HepG2 (cell line): ENCODE results near the gene ITCH. TPM values are rescaled to one million over a fixed set of nuclear protein-coding genes. Genes with fewer than 3 reads are reported as not detected.

ENCODE experiments used
- BRCA1 ChIP-seq: sonication (generic); formaldehyde crosslinking; IDR thresholded peaks from 2 replicates; pipeline ENCODE4 v1.4.0; 2020; ENCODE audit warnings: missing genetic modification reagents
- DR1 ChIP-seq: sonication (generic); formaldehyde crosslinking; IDR thresholded peaks from 2 replicates; pipeline ENCODE4 v1.8.0; 2021; ENCODE audit warnings: mild to moderate bottlenecking, missing genetic modification reagents, inconsistent platforms
- HNF4G ChIP-seq, 2 experiments: sonication (generic) in 1 of 2; formaldehyde crosslinking in 1 of 2; IDR thresholded peaks; 2 replicates each; pipeline versions ENCODE4 v1.4.0 to v1.6.1; 2011 to 2020; ENCODE audit warnings: borderline replicate concordance in 2 of 2, low read depth in 2 of 2, mild to moderate bottlenecking in 2 of 2, low read length in 1 of 2, missing genetic modification reagents in 1 of 2, moderate library complexity in 1 of 2
- IRF9 ChIP-seq: sonication (generic); formaldehyde crosslinking; IDR thresholded peaks from 2 replicates; pipeline ENCODE4 v1.8.0; 2022; ENCODE audit warnings: missing genetic modification reagents, mild to moderate bottlenecking, borderline replicate concordance
- JARID2 ChIP-seq: sonication (generic); formaldehyde crosslinking; IDR thresholded peaks from 2 replicates; pipeline ENCODE4 v1.8.1; 2023; ENCODE audit warnings: missing genetic modification reagents, inconsistent platforms; ENCODE audit not compliant: insufficient replicate concordance
- KDM5B ChIP-seq: sonication (generic); formaldehyde crosslinking; IDR thresholded peaks from 2 replicates; pipeline ENCODE4 v1.4.0; 2020; ENCODE audit warnings: missing genetic modification reagents, mild to moderate bottlenecking, borderline replicate concordance
- KLF6 ChIP-seq: IDR thresholded peaks from 2 replicates; pipeline ENCODE4 v1.8.0; 2016; ENCODE audit warnings: missing biosample characterization, missing genetic modification reagents
- MEF2D ChIP-seq: sonication (generic); formaldehyde crosslinking; IDR thresholded peaks from 2 replicates; pipeline ENCODE4 v1.5.1; 2020; ENCODE audit warnings: mild to moderate bottlenecking, missing genetic modification reagents
- NPAS2 ChIP-seq: sonication (generic); formaldehyde crosslinking; IDR thresholded peaks from 2 replicates; pipeline ENCODE4 v1.8.0; 2022; ENCODE audit warnings: mild to moderate bottlenecking, missing genetic modification reagents, borderline replicate concordance
- NR2F1 ChIP-seq, 2 experiments: fragments of 450-650 bp in 1 of 2; formaldehyde crosslinking in 1 of 2; IDR thresholded peaks; 2 replicates each; pipeline versions ENCODE4 v1.5.0 to v1.6.1; 2016 to 2020; ENCODE audit warnings: mild to moderate bottlenecking in 1 of 2, missing compliant biosample characterization in 1 of 2, missing genetic modification reagents in 1 of 2, moderate library complexity in 1 of 2
- RAD51 ChIP-seq: fragments of 450-650 bp; IDR thresholded peaks from 2 replicates; pipeline ENCODE4 v1.6.1; 2016; ENCODE audit warnings: borderline replicate concordance
- TERF1 ChIP-seq: sonication (generic); formaldehyde crosslinking; IDR thresholded peaks from 2 replicates; pipeline ENCODE4 v1.8.0; 2022; ENCODE audit warnings: mild to moderate bottlenecking, missing genetic modification reagents, moderate library complexity
- TFAP4 ChIP-seq: sonication (generic); IDR thresholded peaks from 2 replicates; pipeline ENCODE4 v1.6.1; 2016; ENCODE audit warnings: low read depth, borderline replicate concordance
- ZBTB26 ChIP-seq: IDR thresholded peaks from 2 replicates; pipeline ENCODE4 v1.6.1; 2016; ENCODE audit warnings: missing compliant biosample characterization, missing genetic modification reagents, borderline replicate concordance
- ZFX ChIP-seq: sonication (generic); formaldehyde crosslinking; IDR thresholded peaks from 2 replicates; pipeline ENCODE4 v1.4.0; 2020; ENCODE audit warnings: mild to moderate bottlenecking, low read depth, missing genetic modification reagents, moderate library complexity
- ZNF12 ChIP-seq: sonication (generic); formaldehyde crosslinking; IDR thresholded peaks from 2 replicates; pipeline ENCODE4 v1.5.0; 2020; ENCODE audit warnings: missing genetic modification reagents
- ZNF256 ChIP-seq: sonication (generic); formaldehyde crosslinking; conservative IDR thresholded peaks from 2 replicates; pipeline ENCODE4 v1.4.0; 2020; ENCODE audit warnings: missing genetic modification reagents
- ZNF547 ChIP-seq: sonication (generic); formaldehyde crosslinking; IDR thresholded peaks from 2 replicates; pipeline ENCODE4 v1.5.1; 2020; ENCODE audit warnings: mild to moderate bottlenecking, missing genetic modification reagents
- ZNF567 ChIP-seq: sonication (generic); formaldehyde crosslinking; IDR thresholded peaks from 2 replicates; pipeline ENCODE4 v1.8.1; 2023; ENCODE audit warnings: mild to moderate bottlenecking, missing genetic modification reagents, borderline replicate concordance
- ZNF782 ChIP-seq: sonication (generic); formaldehyde crosslinking; IDR thresholded peaks from 2 replicates; pipeline ENCODE4 v1.4.0; 2020; ENCODE audit warnings: missing genetic modification reagents, mild to moderate bottlenecking, borderline replicate concordance
- ZNF784 ChIP-seq: sonication (generic); formaldehyde crosslinking; IDR thresholded peaks from 2 replicates; pipeline ENCODE4 v1.5.1; 2020; ENCODE audit warnings: missing genetic modification reagents, mild to moderate bottlenecking, borderline replicate concordance
- ZNF841 ChIP-seq: sonication (generic); formaldehyde crosslinking; IDR thresholded peaks from 2 replicates; pipeline ENCODE4 v1.8.1; 2023; ENCODE audit warnings: missing genetic modification reagents, borderline replicate concordance
- ZNF878 ChIP-seq: sonication (generic); formaldehyde crosslinking; IDR thresholded peaks from 2 replicates; pipeline ENCODE4 v1.8.1; 2023; ENCODE audit warnings: mild to moderate bottlenecking, missing genetic modification reagents, moderate library complexity
- polyA plus RNA-seq, 8 experiments: library from polyadenylated mRNA; depleted of rRNA in 3 of 8; stranded (reverse) in 7 of 8; unstranded in 1 of 8; fragments of >200 nt; fragmentation: Illumina TruSeq in 4 of 8; extraction: Trizol in 4 of 8; gene quantifications; 2 replicates each; pipeline versions ENCODE4 v1.2.1 to v1.2.3, GENCODE V29; 2011 to 2016; ENCODE audit warnings: low read depth in 4 of 8, missing spikeins in 1 of 8, mixed read lengths in 1 of 8; ENCODE audit not compliant: insufficient read depth in 1 of 8
- total RNA-seq, 5 experiments: library from RNA; depleted of rRNA; stranded (reverse); fragments of >200 nt; fragmentation: Illumina TruSeq; extraction: Trizol; gene quantifications; 2 replicates each; pipeline ENCODE4 v1.2.3, GENCODE V29; 2016; ENCODE audit warnings: low read depth in 1 of 5

The ITCH gene
- total and polyA plus RNA-seq, 2 of the 13 experiments (the other 11 are each of a cell fraction or from before 2014, with no cell fraction given) = 20.5 to 112 TPM

- TF ChIP-seq ZNF782 = no peak
- no peak for TF ChIP-seq NPAS2 (CRISPR knock-in tag)
- TF ChIP-seq HNF4G (IDR thresholded peaks at IDR 0.05; ENCODE audit: borderline replicate concordance, low read depth, low read length) = no peak
- no peak for TF ChIP-seq HNF4G (CRISPR knock-in tag; IDR thresholded peaks at IDR 0.05; ENCODE audit: borderline replicate concordance, low read depth)
- TF ChIP-seq ZNF547 (CRISPR knock-in tag) = no peak
- no peak for TF ChIP-seq KLF6
- no peak for TF ChIP-seq BRCA1 (CRISPR knock-in tag)
- no peak for TF ChIP-seq DR1 (CRISPR knock-in tag)
- no peak for TF ChIP-seq RAD51
- peak; percentile 43; the same call in 1 of the 2 replicates for TF ChIP-seq TFAP4
- peak; percentile 46; the same call in 1 of the 2 replicates for TF ChIP-seq ZNF12 (CRISPR knock-in tag)
- TF ChIP-seq ZNF256 (CRISPR knock-in tag) = no peak
- TF ChIP-seq ZBTB26 = peak; percentile 35; the same call in 1 of the 2 replicates
- peak; percentile 74 for TF ChIP-seq MEF2D (CRISPR knock-in tag)
- TF ChIP-seq ZFX (CRISPR knock-in tag) = peak; percentile 11; the same call in 1 of the 2 replicates
- TF ChIP-seq IRF9 (CRISPR knock-in tag) = no peak
- no peak for TF ChIP-seq TERF1 (CRISPR knock-in tag)
- TF ChIP-seq ZNF567 (CRISPR knock-in tag) = 0 out of 2 replicates have a peak, but pooled peaks have one; percentile 63
- no peak; the same call in 1 of the 2 replicates for TF ChIP-seq ZNF878
- no peak for TF ChIP-seq NR2F1 (CRISPR knock-in tag; IDR thresholded peaks at IDR 0.05)
- TF ChIP-seq ZNF841 (CRISPR knock-in tag) = no peak
- TF ChIP-seq ZNF784 = no peak
- peak; percentile 16 for TF ChIP-seq JARID2
- peak; percentile 79 for TF ChIP-seq KDM5B (CRISPR knock-in tag)
Measured at GRCh38 chr20:34522969-34523871, 160.1 kb downstream of the ITCH start (continued).
